Epithelial cell of esophagus (primary cell): Measurements from ENCODE around the gene POLN.

Experiments
- DNase-seq: peaks from one replicate; pipeline ENCODE4 v3.0.0; 2010; ENCODE audit warnings: low read depth
- H3K4me3 ChIP-seq: 2 replicates; pipeline ENCODE4 v1.5.1; 2011; ENCODE audit warnings: mild to moderate bottlenecking, low read length, control low read depth
- CTCF ChIP-seq: IDR thresholded peaks from 2 replicates; pipeline ENCODE4 v1.5.1; 2011; ENCODE audit warnings: low read depth, mild to moderate bottlenecking, low read length, control low read depth, inconsistent platforms; ENCODE audit not compliant: insufficient read depth; ENCODE audit errors: missing control alignments

The POLN gene

GRCh38 chr4:2066011-2066551 lies 175.8 kb downstream of the POLN start:
- TF ChIP-seq CTCF: no peak
- DNase-seq: no peak
- no peak overlapping the region for H3K4me3 ChIP-seq

- DNase-seq: no peak
- no peak for TF ChIP-seq CTCF
- H3K4me3 ChIP-seq: no peak overlapping the region
These were observed 176.6 kb downstream of the POLN start for GRCh38 chr4:2065106-2065930.

GRCh38 chr4:2064276-2064991 lies 177.5 kb downstream of the POLN start:
- TF ChIP-seq CTCF: no peak
- DNase-seq: no peak
- H3K4me3 ChIP-seq: no peak overlapping the region

GRCh38 chr4:2063557-2064275 lies 178.2 kb downstream of the POLN start:
- H3K4me3 ChIP-seq: no peak overlapping the region
- no peak for TF ChIP-seq CTCF
- no peak for DNase-seq

- no peak overlapping the region for H3K4me3 ChIP-seq
- no peak for DNase-seq
- TF ChIP-seq CTCF: no peak
These were observed 179.0 kb downstream of the POLN start for GRCh38 chr4:2062808-2063524.

- H3K4me3 ChIP-seq: no peak overlapping the region
- DNase-seq: no peak
- no peak for TF ChIP-seq CTCF
These were observed 179.6 kb downstream of the POLN start for GRCh38 chr4:2062168-2062807.
